NT2/D1 (cell line): ENCODE data around the gene POSTN.

Experiments
- YY1 ChIP-seq: IDR thresholded peaks from 2 replicates; pipeline ENCODE4 v1.6.1; 2011; ENCODE audit not compliant: insufficient read length, insufficient read depth
- ZNF274 ChIP-seq: IDR thresholded peaks from 2 replicates; pipeline ENCODE4 v1.6.1; 2011; ENCODE audit warnings: mild to moderate bottlenecking, low read depth, low read length

- TF ChIP-seq YY1 (no peak), ZNF274 (no peak)
Measured at GRCh38 chr13:37539976-37540605, 58.5 kb downstream of the POSTN start.
